Neural progenitor cell (in vitro differentiated cells): Measurements from ENCODE around the gene KCNE1. TPM values are rescaled to one million over a fixed set of nuclear protein-coding genes. Genes with fewer than 3 reads are reported as not detected.

ENCODE experiments used
- DNase-seq: peaks from one replicate; pipeline ENCODE4 v3.0.0-alpha.2; 2016; ENCODE audit warnings: low spot score
- H2AFZ ChIP-seq: fragments of 200-600 bp; sonication (generic); replicated peaks from 2 replicates; pipeline ENCODE4 v1.6.1; 2016; ENCODE audit warnings: antibody characterized with exemption
- H3F3A ChIP-seq: fragments of 200-600 bp; sonication (generic); 2 replicates; pipeline ENCODE4 v1.6.1; 2016; ENCODE audit warnings: antibody characterized with exemption, low read depth
- H3K27ac ChIP-seq: fragments of 200-600 bp; sonication (generic); 2 replicates; pipeline ENCODE4 v1.5.1; 2016; ENCODE audit warnings: mild to moderate bottlenecking
- H3K27me3 ChIP-seq: fragments of 200-600 bp; sonication (generic); 2 replicates; pipeline ENCODE4 v1.6.1; 2016; ENCODE audit warnings: mild to moderate bottlenecking, moderate library complexity
- H3K36me3 ChIP-seq: fragments of 200-600 bp; sonication (generic); 2 replicates; pipeline ENCODE4 v1.5.1; 2016
- H3K4me1 ChIP-seq: fragments of 200-600 bp; sonication (generic); 2 replicates; pipeline ENCODE4 v1.6.1; 2016; ENCODE audit warnings: mixed run types
- H3K4me2 ChIP-seq: fragments of 200-600 bp; sonication (generic); 2 replicates; pipeline ENCODE4 v1.6.1; 2016
- H3K4me3 ChIP-seq: fragments of 200-600 bp; sonication (generic); 2 replicates; pipeline ENCODE4 v1.5.1; 2016
- H3K79me2 ChIP-seq: fragments of 200-600 bp; sonication (generic); 2 replicates; pipeline ENCODE4 v1.6.1; 2016; ENCODE audit warnings: low read depth
- H3K9ac ChIP-seq: fragments of 200-600 bp; sonication (generic); 2 replicates; pipeline ENCODE4 v1.6.1; 2016
- H3K9me3 ChIP-seq: fragments of 200-600 bp; sonication (generic); 2 replicates; pipeline ENCODE4 v1.5.1; 2016; ENCODE audit warnings: low read depth
- H4K20me1 ChIP-seq: fragments of 200-600 bp; sonication (generic); 2 replicates; pipeline ENCODE4 v1.6.1; 2016; ENCODE audit warnings: low read depth
- H3K27ac Mint-ChIP-seq: 3 replicates; pipeline ENCODE4 v1.8.0; 2021; ENCODE audit warnings: mixed read lengths
- H3K27me3 Mint-ChIP-seq: 2 replicates; pipeline ENCODE4 v1.8.0; 2022; ENCODE audit warnings: low read depth, mild to moderate bottlenecking, inconsistent platforms, moderate library complexity, mixed read lengths; ENCODE audit not compliant: insufficient read depth
- H3K36me3 Mint-ChIP-seq: 3 replicates; pipeline ENCODE4 v1.8.0; 2021; ENCODE audit warnings: mixed read lengths
- H3K4me1 Mint-ChIP-seq: 3 replicates; pipeline ENCODE4 v1.8.0; 2021; ENCODE audit warnings: mixed read lengths
- H3K4me3 Mint-ChIP-seq: 3 replicates; pipeline ENCODE4 v1.8.0; 2021; ENCODE audit warnings: mild to moderate bottlenecking, moderate library complexity, mixed read lengths
- H3K9me3 Mint-ChIP-seq: 3 replicates; pipeline ENCODE4 v1.8.0; 2020; ENCODE audit warnings: mixed read lengths
- CTCF ChIP-seq: fragments of 200-600 bp; sonication (generic); IDR thresholded peaks from 2 replicates; pipeline ENCODE4 v1.5.1; 2017; ENCODE audit warnings: antibody characterized with exemption, mild to moderate bottlenecking
- EZH2 ChIP-seq: fragments of 200-600 bp; sonication (generic); IDR thresholded peaks from 2 replicates; pipeline ENCODE4 v1.6.1; 2017; ENCODE audit warnings: antibody characterized with exemption, mild to moderate bottlenecking, moderate library complexity
- EZH2phosphoT487 ChIP-seq: fragments of 200-600 bp; sonication (generic); IDR thresholded peaks from 2 replicates; pipeline ENCODE4 v1.6.1; 2017; ENCODE audit warnings: antibody characterized with exemption
- total RNA-seq: library from RNA; depleted of rRNA; stranded (reverse); fragments of >200 nt; gene quantifications from 2 replicates; pipeline ENCODE4 v1.2.3, GENCODE V29; 2015; ENCODE audit warnings: low replicate concordance

The KCNE1 gene
- total RNA-seq, 1 donor from 2014 or later: not detected

GRCh38 chr21:34517491-34518245 lies 5.7 kb upstream of the KCNE1 start:
- H3K9me3 Mint-ChIP-seq: peaks cover 3% of the 10 kb centered on the region

GRCh38 chr21:34517039-34517438 lies 5.0 kb upstream of the KCNE1 start:
- H3K4me3 Mint-ChIP-seq: no peak overlapping the region
- Histone ChIP-seq H3K79me2 (no peaks in the 10 kb centered on the region), H4K20me1 (no peaks in the 10 kb centered on the region), H3K4me2 (no peak overlapping the region), H3K27ac (no peak overlapping the region), H3K9ac (no peak overlapping the region), H3K9me3 (no peaks in the 10 kb centered on the region), H3K27me3 (no peaks in the 10 kb centered on the region), H3F3A (no peaks in the 10 kb centered on the region), H3K36me3 (no peaks in the 10 kb centered on the region), H3K4me1 (peaks cover 23% of the 10 kb centered on the region), H2AFZ (peak overlapping the region; percentile 28), H3K4me3 (no peak overlapping the region)
- H3K4me1 Mint-ChIP-seq: peaks cover 12% of the 10 kb centered on the region
- H3K36me3 Mint-ChIP-seq: peaks cover 6% of the 10 kb centered on the region
- H3K9me3 Mint-ChIP-seq: peaks cover 3% of the 10 kb centered on the region
- no peak for DNase-seq
- H3K27me3 Mint-ChIP-seq: no peaks in the 10 kb centered on the region
- TF ChIP-seq EZH2phosphoT487 (no peak), CTCF (no peak), EZH2 (no peak)
- H3K27ac Mint-ChIP-seq: no peak overlapping the region

More at GRCh38 chr21:34517491-34518245, 5.7 kb upstream of the KCNE1 start:
- Histone ChIP-seq H3K9me3 (no peaks in the 10 kb centered on the region), H3K4me2 (no peak overlapping the region), H3K9ac (no peak overlapping the region), H3K4me3 (no peak overlapping the region), H3K27ac (no peak overlapping the region), H3F3A (no peaks in the 10 kb centered on the region), H3K79me2 (no peaks in the 10 kb centered on the region), H2AFZ (peak overlapping the region; percentile 28), H3K4me1 (peaks cover 23% of the 10 kb centered on the region), H4K20me1 (no peaks in the 10 kb centered on the region), H3K36me3 (no peaks in the 10 kb centered on the region), H3K27me3 (no peaks in the 10 kb centered on the region)
- H3K4me1 Mint-ChIP-seq: peaks cover 17% of the 10 kb centered on the region
- peak; percentile 35 for DNase-seq
- H3K36me3 Mint-ChIP-seq: peaks cover 6% of the 10 kb centered on the region
- TF ChIP-seq EZH2 (no peak), EZH2phosphoT487 (no peak), CTCF (peak; percentile 41)
- H3K27me3 Mint-ChIP-seq: no peaks in the 10 kb centered on the region
- H3K27ac Mint-ChIP-seq: no peak overlapping the region
- H3K4me3 Mint-ChIP-seq: no peak overlapping the region

- Histone ChIP-seq H3K27ac (no peak overlapping the region), H3F3A (no peaks in the 10 kb centered on the region), H3K9me3 (no peaks in the 10 kb centered on the region), H3K4me1 (peaks cover 16% of the 10 kb centered on the region), H3K36me3 (no peaks in the 10 kb centered on the region), H3K27me3 (no peaks in the 10 kb centered on the region), H3K4me3 (no peak overlapping the region), H3K4me2 (no peak overlapping the region), H3K79me2 (no peaks in the 10 kb centered on the region), H3K9ac (no peak overlapping the region), H2AFZ (no peak overlapping the region), H4K20me1 (no peaks in the 10 kb centered on the region)
- H3K4me1 Mint-ChIP-seq: no peaks in the 10 kb centered on the region
- peaks cover 6% of the 10 kb centered on the region for H3K36me3 Mint-ChIP-seq
- no peak for DNase-seq
- H3K9me3 Mint-ChIP-seq: peaks cover 1% of the 10 kb centered on the region
- no peak overlapping the region for H3K4me3 Mint-ChIP-seq
- no peaks in the 10 kb centered on the region for H3K27me3 Mint-ChIP-seq
- no peak overlapping the region for H3K27ac Mint-ChIP-seq
- TF ChIP-seq EZH2phosphoT487: no peak
- TF ChIP-seq CTCF: no peak
- TF ChIP-seq EZH2: no peak
These were observed 2.6 kb upstream of the KCNE1 start for GRCh38 chr21:34514576-34515115.
